Gastrocnemius medialis (tissue), 4 donors: Measurements from ENCODE around the gene WWOX.

ENCODE experiments used
- CTCF ChIP-seq, 5 experiments: fragments of 450-650 bp in 3 of 5; fragments of 200-600 bp in 2 of 5; sonication (generic) in 2 of 5; IDR thresholded peaks in 4 of 5; conservative IDR thresholded peaks in 1 of 5; 1 replicate in 4 of 5; 2 replicates in 1 of 5; pipeline ENCODE4 v1.5.1; 2016 to 2019; ENCODE audit warnings: antibody characterized with exemption in 5 of 5, mild to moderate bottlenecking in 3 of 5, moderate library complexity in 3 of 5
- POLR2A ChIP-seq, 2 donors: fragments of 450-650 bp; IDR thresholded peaks; one replicate each; pipeline ENCODE4 v1.6.1; 2017; ENCODE audit warnings: antibody characterized with exemption in 2 of 2, mild to moderate bottlenecking in 2 of 2, moderate library complexity in 2 of 2

GRCh38 chr16:78675312-78675711 is 575.9 kb downstream of the WWOX start:
- TF ChIP-seq CTCF (IDR thresholded peaks at IDR 0.05 in 4 of 5, conservative IDR thresholded peaks at IDR 0.05 in 1 of 5) (no peak), POLR2A (IDR thresholded peaks at IDR 0.05) (no peak)
